Effector CD8-positive, alpha-beta T cell (primary cell): Measurements from ENCODE around the gene CDC42EP4.
"Not testable (repeated sequence)": the region's sequence is repeated elsewhere in the genome, so short reads cannot be mapped to it uniquely, and the experiment has no call there.

ENCODE experiments used
- DNase-seq: peaks from one replicate; lab custom pipeline; 2025; lab: John Stamatoyannopoulos, UW

CDC42EP4 gene

DNA sequence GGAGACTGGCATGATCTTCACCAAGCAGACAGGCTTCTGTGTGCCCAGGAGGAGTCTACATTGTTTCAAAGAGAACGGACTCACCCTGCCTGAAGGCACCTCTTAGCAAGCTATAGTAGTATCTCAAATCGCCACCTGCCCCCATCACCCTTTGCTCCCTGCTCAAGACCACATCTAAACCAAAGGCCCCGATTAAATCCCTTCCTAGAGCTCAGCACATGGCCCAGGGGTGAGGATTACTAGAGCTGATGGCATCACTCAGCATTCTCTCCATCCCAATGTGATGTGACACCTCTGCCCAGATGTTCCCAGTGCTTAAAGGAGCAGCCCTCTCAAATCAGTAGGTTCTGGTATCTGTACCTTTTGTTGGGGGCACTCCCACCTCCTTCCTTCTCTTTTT, 8.0 kb upstream of the CDC42EP4 start:
- DNase-seq, result no peak

DNA sequence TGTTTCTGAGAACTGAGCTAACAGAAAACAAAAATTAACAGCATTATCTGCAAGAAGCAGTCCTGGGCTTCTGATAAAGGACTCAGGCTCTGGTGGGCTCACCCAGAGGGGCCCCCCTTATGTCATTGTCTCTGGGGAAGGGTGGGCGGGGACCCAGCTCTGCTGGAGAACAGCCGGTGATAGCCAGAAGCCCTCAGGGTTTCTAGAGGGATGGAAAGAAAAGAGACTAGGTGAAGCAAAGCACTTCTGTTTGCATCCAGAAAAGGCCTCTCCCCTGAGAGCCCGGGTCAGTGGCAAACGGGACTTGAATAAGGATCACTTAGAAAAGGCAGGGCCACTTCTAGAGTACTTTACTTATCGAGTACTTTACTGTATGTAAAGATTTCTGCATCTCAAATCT, 7.0 kb upstream of the CDC42EP4 start:
- no peak for DNase-seq

DNA sequence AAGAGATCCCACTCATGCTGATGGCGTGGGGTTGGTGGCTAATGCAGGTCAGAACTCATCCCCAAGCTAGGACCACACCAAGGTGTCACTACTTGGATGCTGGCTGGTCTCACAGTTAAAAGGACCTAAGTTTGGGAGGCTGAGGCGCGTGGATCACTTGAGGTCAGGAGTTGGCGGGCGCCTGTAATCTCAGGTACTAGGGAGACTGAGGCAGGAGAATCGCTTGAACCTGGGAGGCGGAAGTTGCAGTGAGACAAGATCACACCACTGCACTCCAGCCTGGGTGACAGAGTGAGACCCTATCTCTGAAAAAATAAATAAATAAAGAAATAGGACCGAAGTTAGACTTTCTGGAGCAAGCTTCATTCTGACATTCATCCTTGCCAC, 6.6 kb upstream of the CDC42EP4 start:
- no peak for DNase-seq

DNA sequence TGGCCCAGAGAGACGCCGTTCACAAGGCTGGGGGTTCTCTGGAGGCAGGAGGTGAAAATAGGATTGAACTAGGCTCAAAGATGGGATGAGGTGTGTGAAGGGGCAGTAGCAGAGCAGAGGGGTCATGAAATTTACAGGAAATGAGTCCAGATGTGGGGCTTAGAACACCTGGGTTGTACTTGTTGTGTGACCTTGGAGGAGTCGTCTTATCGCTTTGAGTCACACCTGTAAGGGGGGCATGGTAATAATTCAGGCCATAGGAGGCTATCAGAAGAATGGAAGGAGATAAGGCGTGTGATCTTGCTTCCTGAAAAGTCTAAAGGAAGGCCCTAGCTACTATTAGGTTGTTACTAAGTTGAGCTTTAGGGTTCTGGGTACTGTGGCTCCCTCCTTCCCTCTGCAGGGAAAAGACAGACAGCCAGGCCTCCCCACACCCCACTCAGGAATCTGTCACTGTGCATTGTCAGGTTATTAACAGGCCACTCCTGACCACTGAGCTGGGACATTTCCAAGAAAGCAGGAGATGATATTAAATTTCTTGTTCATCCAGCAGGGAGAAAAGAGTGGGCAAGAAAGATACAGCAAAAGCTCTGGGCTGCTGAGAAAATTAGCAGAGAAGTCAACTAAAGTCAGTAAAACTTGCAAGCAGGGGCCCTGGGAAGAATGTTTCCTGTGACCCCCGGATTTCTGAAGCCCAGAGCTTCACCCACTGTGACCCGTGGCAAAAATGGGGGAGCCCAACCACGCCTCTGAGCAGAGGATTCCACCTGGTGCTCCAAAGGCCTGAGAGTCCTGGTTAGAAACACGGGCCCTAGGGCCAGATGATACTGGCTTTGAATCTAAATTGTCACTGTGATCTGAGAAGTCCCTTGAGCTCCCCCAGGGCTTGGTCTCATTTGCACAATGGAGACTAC, 6.0 kb upstream of the CDC42EP4 start:
- no peak for DNase-seq

DNA sequence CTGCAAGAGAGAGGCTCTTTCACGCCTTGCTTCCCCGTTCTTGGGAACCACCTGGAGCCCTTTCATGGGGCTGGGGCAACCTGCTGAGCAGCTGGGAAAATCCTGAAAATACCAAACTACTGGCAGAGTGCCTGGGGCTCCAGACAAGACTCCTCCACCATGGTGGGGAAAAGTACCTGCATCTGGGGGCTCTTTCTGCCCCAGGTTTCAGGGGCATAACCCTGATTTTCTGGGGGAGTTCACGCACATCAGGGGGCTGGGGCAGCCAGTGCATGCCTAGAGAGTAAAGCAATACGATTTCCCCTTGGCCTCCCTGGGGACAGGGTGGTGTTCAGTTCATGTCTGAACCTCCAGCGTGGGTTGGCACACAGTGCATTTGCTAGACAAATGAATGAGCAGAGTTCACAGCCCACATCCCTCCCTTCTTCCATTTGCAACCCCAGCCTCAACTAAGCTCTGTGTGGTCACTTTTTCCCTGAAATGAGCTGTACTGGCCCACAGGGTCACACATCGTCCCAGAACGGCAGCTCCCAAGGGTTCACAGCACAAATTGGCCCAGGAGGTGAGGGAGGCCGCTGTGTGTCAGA, 5.2 kb upstream of the CDC42EP4 start:
- DNase-seq, result no peak

DNA sequence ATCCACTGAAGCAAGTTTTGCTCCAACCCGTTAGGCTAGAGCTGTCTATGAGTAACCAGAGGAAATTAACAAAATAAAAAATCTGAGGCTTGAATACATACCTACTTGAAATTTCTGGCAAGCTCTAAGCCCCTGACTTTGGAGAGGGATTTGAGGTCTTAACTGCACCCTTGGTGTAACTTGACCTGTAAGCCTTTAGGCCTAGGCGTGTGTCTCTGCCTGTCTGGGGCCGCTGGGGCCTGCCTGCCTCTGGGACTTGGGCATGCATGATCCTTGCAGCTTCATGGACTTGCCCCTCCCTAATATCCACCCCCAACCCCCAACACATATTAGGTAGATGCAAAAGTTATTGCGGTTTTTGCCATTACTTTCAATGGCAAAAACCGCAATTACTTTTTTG, 3.7 kb upstream of the CDC42EP4 start:
- no peak for DNase-seq

DNA sequence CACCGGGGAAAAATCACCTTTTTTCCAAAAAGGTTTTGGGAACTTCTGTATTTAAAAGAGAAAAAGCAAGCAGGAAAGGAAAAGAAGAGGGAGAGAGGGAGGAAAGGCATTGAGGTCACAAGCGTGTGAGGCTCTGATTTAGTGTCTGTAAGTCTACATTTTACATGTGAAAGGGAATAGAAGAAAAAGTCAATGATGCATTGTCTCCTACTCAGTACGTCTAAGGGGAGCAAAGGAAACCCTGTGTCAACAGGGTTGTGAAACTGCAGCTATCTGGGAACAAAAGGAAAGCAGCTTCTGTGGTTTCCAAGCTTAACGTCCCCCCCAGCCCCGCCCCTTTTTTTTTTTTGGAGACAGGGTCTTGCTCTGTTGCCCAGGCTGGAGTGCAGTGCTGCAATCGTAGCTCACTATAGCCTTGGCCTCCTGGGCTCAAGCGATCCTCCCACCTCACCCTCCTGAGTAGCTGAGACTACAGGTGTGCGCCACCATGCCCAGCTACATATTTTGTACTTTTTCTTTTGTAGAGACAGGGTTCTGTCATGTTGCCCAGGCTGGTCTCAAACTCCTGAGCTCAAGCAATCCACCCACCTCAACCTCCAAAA, 1.8 kb upstream of the CDC42EP4 start:
- DNase-seq, result no peak

DNA sequence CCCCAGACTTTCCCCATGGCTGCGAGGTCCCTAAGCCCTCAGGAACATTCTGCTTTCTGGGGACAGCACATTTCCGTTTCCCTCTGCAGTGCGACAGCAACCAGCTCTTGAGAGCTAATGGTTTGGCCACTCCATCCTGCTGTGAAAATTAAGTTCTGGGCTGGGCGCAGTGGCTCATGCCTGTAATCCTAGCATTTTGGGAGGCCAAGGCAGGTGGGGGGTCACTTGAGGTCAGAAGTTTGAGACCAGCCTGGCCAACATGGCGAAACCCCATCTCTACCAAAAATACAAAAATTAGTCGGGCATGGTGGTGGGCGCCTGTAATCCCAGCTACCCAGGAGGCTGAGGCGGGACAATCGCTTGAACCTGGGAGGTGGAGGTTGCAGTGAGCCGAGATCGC, 1.1 kb upstream of the CDC42EP4 start:
- not testable (repeated sequence) for DNase-seq

DNA sequence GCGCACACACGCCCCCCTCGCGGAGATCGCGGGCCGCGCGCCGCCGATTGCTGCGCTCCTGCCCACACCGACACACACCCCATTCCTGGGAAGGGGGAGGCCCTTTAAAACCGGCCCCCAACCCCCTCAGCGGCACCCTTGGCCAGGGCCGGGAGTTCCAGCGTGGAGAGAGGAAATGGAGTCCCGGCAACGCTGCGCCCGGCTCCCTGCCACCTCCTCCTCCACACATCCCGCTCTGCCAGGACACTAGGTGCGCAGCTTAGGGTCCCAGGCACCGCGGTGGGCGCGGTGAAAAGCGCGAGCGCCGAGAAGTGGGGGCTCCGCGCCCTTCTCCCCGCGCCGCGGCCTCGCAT, 397 bp downstream of the CDC42EP4 start:
- no peak for DNase-seq

DNA sequence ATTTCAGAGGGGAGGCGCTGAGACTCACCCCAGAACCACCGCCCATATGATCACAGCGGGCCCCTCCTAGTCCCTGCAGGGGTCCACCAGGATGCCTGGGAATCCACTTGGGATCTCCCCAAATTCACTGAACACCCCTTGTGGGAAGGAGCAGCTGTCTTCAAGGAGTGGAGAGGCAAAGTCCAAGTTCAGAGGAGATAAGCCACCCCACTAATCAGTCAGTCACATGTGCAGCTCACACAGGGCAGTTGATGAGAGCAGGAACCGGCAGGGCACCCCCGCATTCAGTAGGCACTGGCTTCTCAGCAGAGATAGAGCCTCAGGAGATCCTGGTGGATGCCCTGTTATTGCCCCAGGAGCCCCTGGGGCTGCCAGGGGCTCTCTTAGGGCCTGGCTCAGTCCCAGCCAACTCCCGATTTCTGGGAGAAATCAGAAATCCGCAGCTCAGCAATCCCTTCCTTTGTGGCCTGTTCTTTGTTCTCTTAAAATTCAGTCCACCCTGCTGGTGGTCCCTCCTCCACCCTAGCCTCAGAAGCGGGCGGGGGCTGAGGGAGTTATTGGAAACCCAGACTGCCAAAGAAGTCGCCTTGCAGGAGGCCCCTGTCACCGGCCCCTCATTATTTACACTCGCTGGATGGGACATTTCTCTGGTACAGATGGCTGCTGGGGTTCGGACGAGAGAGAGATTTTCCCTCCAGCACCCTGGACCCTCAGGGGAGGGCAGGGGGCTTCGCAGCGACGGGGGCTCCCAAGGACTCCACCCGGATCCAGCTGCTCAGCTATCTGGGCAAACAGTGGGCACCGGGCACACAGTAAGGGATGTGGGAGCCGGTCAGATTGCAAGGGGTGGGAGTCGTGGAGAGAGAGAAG, 1.8 kb downstream of the CDC42EP4 start:
- DNase-seq, result no peak

DNA sequence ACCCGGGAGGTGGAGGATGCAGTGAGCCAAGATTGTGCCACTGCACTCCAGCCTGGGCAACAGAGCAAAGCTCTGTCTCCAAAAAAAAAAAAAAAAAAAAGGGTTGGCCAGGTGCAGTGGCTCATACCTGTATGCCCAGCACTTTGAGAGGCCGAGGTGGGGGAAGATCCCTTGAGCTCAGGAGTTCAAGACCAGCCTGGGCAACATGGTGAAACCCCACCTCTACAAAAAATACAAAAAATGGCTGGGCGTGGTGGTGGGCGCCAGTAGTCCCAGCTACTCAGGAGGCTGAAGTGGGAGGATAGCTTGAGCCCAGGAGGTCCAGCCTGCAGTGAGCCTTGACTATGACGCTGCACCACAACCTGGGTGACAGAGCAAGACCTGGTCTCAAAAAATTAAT, 2.8 kb downstream of the CDC42EP4 start:
- not testable (repeated sequence) for DNase-seq

DNA sequence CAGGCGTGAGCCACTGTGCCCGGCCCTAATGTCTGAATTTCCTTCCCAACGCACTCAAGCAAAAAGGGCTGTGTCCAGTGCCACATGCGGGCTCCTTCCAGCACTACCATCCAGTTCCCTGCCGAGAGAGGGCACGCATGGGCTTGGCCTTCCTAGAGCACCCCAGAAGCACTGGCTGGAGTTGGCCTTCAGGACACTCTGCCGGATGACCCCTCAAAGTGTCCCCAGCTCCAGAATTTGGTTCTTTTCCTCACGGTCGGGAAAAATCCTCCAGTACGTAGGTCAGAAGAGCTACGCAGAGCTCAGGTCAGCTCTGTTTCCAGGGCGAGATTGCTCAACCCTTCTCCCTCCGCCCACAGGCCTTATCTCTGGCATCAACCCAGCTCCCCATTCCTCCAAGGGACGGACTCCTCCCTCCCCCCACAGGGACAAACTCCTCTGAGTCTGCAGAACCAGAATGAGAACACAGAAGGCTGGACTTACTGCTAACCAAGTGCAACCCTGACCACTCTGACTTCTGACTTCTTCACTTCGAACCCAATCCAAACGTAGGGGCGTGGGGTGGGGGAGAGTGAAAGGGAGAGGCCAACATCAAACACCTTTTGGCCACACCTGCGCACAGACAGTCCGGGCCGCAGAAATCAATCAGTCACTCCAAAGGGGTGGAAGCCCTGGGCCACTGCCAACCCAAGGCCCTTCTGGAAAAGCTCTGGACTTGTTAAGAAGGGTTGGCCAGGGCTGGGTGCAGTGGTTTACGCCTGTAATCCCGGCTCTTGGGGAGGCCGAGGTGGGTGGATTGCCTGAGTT, 3.6 kb downstream of the CDC42EP4 start:
- no peak for DNase-seq

DNA sequence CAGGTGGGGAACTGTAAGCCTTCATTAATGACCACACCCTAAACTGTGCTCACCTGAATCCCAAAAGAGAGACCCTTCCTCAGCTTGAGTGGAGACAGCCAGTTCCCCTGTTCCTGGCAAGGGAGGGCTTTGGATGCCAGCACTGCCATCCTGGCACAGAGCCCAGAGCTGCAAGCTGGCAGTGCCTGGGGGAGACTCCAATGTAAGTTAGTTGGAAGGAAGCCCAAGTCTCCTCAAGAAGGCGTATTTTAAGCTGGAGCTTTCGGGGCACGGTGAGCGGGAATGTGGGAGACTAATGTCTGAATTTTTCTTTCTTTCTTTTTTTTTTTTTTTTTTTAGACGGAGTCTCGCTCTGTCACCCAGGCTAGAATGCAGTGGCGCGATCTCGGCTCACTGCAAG, 4.7 kb downstream of the CDC42EP4 start:
- DNase-seq, result no peak

DNA sequence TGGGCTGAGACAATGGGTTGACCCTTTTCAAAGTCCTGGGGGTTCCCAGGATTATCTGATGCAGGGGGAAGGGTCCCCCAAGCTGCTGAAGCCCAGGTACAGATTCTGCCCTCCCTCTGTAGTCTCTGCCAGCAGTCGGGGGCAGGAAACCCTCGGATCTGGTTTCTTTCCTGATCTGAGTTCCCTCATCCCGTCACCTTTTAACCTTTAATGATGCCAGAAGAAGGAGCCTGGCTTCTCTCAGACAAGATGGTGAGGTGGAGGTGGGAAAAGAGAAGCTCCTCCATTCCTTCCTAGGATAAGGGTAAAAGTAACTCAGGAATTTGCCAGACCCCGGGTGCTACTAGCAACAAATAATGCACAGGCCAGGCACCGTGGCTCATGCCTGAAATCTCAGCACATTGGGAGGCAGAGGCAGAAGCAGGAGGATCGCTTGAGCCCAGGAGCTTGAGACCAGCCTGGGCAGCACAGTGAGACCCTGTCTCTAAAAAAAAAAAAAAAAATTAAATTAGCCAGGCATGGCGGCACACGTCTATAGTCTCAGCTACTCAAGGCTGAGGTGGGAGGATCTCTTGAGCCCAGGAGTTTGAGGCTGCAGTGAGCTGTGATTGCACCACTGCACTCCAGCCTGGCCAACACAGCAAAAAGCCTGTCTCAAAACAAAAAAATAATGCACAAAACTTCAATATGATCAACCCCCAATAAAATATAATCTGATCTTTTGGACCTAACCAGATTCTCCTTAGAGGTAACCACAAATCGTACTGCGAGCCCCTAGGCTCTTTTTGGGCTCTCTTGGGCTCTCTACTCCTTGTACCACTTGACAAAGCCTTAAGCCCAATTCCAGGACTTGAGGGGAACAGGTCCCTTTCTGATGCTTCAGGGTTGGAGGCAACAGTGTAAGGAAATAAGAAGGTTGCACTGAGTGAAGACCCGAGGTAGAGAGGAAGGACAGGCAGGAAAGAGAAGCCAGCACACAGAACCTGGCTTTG, 5.7 kb downstream of the CDC42EP4 start:
- no peak for DNase-seq

DNA sequence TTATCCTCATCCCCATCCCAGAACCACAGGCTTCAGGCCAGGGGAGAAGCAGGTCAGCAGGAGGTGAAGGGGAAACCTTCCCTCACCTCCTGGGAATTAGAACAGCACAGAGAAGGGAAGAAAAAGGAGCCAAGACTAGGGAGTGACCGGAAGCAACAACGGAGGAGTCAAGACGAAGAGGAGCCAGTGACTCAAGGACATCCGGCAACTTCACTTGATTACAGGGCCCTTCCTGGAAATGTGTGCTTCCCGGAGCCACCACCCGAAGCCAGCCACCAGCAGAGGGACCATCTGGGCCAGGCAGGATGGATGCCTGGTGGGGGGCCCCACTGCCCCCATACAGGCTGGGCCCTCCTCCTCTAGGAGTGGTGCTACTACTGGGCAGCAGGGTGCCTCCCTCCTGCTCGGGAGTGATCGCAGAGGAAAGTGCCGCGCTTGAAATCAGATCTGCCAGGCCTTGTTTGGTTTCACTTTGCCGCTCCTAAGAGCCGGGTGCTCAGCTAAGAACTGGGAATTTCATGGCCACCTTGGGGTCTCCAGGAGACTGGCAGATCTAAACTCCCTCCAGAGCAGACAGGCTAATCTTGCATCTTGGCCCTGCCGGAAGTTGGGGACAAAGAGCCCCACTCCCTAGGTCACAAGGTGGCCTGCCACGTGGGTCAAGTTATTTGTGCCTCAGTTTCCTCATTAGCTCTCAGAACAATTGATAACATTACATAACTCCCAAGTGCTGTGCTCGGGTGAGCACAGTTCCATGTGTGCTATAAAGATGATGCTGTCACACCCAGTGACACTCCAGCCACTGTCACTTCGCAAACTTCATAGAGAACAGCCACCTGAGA, 6.6 kb downstream of the CDC42EP4 start:
- DNase-seq, result no peak

DNA sequence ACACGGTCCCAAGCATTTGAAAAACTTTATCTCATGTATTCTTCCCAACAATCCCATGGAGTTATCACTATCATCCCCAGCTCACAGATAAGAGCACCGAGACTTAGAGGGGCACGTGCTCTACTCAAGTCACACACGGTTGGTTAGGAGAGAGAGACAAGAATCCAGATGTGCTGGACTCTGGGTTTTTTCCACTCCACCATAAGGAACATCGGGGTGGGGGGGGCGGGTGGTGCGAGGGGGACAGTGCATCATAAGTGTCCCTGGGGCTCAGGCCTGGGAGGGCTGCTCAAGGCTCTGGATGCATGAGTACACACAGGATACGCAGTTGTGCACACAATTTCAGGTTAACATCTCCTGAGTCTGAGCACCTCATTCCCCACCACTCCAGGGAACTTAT, 7.4 kb downstream of the CDC42EP4 start:
- no peak for DNase-seq

DNA sequence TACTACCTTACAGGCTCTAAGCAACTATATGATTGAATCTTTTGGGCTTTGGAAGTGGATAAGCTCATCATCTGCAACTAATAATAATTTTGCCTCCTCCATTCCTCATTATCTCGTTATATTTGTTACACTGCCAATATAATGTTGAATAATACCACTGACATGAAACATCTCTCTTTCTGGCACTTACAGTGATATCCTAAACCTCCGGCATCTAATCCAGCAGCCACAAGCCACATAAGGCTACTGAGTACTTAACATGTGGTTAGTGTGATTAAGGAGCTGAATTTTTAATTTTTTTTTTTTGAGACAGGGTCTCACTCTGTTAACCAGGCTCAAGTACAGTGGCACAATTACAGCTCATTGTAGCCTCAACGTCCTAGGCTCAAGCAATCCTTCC, 9.6 kb downstream of the CDC42EP4 start:
- no peak for DNase-seq

DNA sequence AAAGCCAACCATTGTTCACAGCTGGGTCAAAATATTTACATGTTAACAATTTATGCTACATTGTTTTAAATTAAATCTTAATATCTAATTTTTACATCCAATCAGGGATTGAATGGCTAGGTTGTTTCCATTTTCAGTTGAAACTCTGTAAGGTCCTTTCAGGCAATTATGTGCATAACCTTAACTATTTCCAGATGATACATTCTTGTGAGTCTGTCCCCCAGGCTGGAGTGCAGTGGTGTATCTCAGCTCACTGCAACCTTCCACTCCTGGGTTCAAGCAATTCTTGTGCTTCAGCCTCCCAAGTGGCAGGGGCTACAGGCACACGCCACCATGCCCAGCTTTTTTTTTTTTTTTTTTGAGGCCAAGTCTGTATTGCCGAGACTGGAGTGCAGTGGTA, 10.4 kb downstream of the CDC42EP4 start:
- DNase-seq, result no peak

DNA sequence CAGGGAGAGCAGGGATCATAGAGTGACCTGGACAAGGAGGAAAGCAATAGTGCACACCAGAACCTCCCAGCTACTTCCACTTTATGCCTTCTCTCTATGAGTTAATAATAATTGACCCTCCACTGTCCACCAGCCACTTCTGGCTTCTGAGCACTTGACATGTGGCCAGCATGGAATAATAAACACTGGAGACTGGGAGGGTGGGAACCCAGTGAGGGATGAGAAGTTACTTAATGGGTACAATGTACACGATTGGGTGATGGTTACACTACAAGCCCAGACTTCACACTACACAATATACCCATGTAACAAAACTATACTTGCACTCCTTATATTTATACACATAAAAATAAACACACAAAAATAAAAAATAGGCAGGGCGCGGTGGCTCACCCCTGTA, 11.4 kb downstream of the CDC42EP4 start:
- DNase-seq, result no peak
